Measurements from ENCODE around the gene RBM5.

DNA sequence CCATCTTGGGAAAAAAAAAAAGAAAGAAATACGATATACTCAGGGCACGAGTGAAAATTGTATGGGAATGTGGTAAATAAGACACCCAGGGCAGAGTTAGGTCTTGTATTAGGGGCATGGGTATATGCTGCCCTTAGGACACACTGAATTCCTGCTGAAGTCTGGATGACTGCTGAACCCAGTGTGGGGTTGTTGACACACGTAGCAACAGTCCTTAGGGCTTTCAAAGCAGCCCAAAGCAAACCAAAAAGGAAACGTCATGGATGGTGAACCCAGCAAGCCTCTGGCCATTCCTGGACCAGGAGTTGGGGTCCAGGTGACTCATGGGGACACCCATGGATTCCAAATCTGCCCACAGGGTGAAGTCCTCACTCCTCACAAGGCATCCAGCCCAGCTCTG is 39.3 kb downstream of the RBM5 start:
- TF ChIP-seq, protein P1, sequence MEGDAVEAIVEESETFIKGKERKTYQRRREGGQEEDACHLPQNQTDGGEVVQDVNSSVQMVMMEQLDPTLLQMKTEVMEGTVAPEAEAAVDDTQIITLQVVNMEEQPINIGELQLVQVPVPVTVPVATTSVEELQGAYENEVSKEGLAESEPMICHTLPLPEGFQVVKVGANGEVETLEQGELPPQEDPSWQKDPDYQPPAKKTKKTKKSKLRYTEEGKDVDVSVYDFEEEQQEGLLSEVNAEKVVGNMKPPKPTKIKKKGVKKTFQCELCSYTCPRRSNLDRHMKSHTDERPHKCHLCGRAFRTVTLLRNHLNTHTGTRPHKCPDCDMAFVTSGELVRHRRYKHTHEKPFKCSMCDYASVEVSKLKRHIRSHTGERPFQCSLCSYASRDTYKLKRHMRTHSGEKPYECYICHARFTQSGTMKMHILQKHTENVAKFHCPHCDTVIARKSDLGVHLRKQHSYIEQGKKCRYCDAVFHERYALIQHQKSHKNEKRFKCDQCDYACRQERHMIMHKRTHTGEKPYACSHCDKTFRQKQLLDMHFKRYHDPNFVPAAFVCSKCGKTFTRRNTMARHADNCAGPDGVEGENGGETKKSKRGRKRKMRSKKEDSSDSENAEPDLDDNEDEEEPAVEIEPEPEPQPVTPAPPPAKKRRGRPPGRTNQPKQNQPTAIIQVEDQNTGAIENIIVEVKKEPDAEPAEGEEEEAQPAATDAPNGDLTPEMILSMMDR (IDR thresholded peaks at IDR 0.05; ENCODE audit: insufficient read depth, low read depth, low read length) = no peak
- no peak for TF ChIP-seq EZH2 (IDR thresholded peaks at IDR 0.05; ENCODE audit: insufficient read depth, low read length)
